CD1c-positive myeloid dendritic cell (primary cell): ENCODE data around the gene DNAL1.

ENCODE experiments used
- DNase-seq: peaks from one replicate; pipeline ENCODE4 v3.0.0-alpha.2; 2016; ENCODE audit errors: extremely low spot score

DNAL1 gene

DNA sequence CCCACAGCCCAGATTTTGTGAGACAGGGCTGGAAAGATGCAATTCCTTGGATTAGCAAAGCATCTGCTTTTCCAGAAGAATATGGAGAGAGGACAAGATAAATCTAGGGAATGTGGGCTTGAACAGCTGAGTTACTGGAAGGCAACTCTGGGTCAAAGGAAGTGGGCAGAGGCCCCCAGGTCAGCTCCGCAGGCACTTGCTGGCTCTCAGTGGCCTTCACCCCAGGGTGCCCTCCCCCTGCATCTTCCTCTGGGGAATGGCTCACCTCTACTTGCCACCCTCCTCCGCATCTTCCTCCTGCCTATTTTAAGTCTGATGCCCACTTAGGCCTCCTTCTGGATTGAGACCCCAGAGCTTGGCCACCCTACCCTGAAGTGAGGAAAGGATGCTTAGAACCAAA lies 79.9 kb downstream of the DNAL1 start:
- DNase-seq = no peak

DNA sequence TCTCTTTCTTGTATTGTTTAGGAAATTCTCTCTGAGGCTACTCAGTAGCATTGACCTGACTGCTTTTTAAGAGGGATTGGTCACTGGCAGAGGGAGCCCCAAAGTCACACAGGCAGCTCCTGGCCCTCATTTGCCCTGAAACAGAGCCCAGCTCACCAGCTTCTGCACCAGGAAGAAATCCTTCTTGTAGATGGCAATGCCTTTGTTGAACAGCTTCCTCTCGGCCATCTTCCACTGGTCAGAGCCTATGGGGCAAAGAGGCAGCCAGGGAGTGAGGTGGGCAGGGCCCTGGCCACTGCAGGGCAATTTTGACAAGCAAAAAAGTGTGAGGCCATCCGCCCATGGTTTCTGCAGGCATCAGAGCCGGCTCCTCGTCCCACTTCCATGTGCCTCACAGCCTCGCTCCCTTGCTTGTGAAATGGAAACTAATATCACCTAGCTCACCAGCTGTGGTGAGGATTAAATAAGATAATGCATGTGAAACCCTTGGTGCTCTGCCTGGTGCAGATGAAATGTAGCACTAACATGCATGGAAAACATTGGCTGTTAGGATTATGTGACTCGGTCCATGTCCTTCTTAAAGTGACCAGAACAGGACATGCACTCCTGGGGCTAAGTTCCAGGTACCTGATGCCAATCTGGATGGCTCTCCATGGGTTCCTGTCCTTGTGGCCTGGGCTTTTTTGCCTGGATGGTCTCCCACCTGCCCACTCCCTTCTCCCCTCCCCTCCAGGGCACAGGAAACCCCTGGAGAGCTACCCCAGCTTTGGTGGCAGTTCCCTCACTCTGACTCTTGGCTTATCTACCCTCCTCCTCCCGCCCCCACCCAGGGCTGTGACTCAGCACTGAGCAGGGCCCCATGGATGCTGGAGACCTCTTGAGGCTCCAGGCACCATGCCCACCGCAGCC lies 80.6 kb downstream of the DNAL1 start:
- no peak for DNase-seq

DNA sequence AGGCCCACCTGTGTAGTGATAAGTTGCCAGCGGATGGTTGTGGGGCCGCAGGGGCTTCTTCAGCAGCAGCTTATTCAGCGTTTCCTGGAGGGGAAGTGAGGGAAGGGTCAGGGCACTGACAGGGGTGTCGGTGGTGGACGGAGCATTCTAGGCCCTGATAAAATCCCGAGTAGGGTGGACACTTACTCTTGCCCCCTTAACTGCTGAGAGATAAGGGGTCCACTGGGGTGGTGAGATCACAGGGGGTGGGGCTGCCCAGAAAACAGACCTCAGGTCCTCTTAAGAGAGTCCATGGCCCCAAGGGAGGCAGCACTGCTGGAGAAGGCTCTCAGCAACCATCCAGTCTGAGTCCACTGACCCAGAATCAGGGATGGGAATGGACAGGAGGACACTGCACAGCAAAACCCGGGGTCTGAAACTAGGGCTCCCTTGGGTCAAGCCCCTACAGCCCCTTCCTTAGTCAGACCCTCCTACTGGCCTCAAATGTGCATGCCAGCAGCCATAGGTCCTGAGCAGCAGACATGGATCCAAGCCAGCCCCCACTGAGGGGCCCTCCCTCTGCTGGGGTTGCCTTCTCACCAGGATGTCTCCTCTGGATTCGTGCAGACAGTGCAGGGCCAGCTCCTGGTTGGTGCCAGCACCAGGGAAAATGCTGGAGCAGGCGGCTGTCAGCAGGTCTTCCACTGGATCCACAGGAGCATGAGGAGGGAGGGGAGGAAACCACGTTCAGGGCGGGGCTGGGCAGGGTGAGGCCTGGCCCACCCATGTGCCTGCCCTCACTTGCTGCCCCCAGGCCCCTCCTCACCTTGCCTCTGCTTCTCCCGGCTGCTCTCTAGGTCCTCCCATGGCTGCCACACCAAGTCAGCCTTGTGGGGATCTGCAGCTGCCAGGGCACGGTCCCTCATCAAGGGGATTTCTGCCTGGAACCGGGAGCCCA lies 81.5 kb downstream of the DNAL1 start:
- no peak for DNase-seq

DNA sequence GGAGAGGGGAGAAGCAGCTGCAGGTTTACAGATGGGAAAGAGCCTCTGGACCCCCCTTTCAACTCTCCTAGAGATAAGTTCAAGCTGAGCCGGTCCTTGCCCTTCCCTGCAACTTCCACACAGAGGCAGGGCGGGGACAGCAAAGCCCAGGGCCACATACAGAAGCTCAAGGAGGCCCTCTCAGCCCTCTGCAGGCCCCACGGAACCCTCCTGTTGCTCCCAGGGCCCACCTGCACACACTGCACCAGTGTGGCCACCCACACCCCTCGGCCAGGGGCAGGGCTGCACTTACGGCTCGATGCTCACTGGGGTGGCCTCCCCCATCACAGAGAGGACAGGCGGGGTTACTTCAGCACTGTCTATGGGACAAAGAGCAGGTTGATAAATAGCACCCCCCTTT lies 82.4 kb downstream of the DNAL1 start:
- no peak for DNase-seq

DNA sequence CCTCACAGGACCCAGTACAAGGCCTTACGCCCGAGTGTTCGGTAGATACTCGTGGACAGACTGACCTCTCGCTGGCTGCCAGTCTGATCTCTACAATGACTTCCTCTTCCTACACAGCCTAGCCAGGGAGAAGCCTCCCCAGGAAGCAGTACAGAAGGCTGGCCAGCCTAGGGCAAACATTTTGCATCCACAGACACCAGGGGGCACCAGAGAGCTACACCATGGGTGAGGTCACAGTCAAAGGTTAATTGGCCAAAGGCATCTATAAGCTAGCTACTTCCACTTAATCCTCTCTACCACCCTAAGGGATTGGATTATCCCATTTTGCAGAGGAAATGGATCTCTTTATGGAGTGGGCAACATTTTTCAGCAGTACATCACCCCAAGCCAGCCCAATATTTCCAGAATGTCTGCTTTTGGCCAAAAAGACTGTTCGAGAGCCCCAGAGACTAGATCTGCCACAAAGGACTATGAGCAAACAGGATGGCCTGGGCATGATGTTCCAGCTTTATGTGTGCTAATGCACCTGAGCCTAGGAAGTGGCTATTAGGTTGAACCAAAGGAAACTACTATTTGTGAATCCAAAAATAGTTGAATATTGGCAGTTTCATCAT lies 84.0 kb downstream of the DNAL1 start:
- DNase-seq = peak; percentile 96

DNA sequence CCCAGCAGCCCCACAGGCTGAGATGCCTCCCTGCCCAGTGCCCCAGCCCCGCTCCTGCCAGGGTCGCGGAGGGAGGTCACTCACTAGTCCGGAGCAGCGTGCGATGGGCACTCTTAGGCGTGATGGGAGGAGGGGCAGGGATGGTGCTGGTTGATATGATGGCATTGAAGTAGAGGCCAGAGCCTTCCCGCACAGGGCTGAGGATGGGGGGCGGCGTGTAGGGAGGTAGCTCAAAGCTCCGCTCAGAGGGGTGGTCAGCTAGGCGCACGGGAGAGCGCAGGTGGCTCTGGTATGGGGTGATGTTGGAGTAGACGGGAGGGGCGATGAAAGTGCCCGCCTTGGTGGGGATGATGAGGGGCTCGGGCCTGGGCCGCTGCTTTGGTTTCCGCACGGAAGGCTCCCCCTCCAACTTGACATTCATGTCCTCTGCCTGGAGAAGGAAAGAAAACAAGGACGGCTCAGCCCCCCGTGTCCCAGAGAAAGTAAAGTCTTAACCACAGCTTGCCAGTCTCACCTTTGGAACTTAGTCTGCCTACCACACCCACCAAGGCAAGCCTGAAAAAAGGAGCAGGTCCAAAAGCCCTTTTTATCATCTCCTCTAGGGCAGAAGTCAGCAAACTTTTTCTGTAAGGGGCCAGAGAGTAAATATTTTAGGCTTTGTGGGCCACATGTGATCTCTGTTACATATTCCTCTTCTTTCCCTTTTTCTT lies 84.9 kb downstream of the DNAL1 start:
- no peak for DNase-seq

DNA sequence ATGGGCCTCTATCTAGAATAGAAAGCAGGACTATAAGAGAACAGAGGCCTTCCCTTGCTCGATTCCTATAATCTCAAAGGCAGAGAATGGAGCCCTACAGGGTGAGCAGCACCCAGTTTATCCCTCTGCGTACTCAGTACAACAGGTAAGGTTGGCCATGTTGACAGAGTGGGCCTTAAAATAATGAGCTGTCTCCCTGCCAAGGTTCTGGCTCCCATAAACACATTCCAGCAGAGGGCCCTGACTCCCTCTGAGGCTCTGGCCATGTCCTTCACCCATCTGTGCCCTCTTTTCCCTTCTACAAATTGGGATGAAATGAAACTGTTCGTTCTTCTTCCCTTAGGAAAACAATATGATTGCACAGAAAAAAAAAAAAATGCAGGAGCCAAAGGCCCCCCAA lies 86.3 kb downstream of the DNAL1 start:
- no peak for DNase-seq

DNA sequence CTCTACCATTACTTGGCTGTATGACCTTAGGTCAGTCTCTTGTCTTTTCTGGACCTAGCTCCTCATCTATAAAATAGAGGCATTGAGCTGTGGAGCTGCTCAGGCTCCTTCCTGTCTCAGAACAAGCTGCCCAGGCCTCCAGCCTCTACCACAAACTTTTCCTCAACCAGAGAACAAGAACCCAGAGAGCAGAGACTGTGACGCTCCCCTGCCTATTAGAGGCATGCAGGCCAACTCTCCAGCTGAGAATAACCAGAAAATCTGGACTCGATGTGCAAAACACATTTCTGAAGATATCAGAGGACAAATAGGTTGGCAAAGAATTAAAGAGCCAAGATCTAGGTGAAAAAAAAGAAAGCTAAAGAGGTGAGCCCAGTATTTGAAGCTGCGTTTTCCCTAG lies 87.2 kb downstream of the DNAL1 start:
- DNase-seq = no peak

DNA sequence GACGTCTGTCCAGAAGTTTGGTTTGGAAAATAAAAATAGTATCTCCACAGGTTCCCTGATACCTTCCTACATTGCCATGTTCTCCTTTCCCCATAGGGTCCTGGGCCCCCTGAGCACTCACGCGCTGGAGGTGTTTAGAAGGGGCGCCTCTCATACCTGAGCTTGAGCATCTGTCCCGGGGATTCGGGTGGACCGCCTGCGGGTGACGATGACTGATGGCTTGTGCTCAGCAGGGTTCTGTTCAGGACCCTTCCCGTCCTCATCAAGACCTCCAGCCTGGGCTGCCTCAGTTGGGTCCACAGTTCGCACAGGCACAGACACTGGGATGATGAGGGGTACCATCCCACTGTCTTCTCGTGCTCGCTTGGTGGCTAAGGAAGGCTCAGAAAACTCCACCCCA lies 92.1 kb downstream of the DNAL1 start:
- no peak for DNase-seq

DNA sequence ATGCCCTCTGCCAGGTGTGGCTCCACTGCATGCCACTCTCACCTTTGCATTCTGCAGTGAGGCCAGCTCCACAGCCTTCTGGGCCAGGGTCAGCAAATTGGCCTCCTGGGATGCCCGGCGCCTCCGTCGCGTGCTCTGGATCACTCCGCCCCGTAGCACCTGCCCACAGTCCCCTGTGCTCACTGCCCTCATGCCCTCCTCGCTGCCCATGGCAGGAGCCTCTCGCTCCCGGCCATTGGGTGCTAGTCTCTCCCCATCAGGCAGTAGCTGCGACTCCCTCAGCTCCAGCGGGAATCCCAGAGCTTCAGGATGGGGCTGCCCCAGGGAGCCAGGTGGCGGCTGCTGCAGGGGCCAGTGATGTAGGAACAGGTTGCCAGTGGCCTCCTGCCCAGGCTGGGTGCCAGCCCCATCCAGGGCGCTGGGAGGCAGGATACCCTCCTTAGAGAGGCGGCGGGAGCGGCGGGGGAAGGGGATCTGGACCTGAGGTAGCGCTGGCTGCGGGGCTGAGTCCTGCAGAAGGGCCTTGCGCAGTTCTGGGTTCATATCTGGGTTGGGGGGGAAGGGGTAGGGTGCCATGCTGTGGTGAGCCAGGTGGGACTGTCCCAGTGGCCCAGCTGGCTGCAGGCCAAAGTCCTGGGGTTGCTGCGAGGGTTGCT lies 93.9 kb downstream of the DNAL1 start:
- no peak for DNase-seq

DNA sequence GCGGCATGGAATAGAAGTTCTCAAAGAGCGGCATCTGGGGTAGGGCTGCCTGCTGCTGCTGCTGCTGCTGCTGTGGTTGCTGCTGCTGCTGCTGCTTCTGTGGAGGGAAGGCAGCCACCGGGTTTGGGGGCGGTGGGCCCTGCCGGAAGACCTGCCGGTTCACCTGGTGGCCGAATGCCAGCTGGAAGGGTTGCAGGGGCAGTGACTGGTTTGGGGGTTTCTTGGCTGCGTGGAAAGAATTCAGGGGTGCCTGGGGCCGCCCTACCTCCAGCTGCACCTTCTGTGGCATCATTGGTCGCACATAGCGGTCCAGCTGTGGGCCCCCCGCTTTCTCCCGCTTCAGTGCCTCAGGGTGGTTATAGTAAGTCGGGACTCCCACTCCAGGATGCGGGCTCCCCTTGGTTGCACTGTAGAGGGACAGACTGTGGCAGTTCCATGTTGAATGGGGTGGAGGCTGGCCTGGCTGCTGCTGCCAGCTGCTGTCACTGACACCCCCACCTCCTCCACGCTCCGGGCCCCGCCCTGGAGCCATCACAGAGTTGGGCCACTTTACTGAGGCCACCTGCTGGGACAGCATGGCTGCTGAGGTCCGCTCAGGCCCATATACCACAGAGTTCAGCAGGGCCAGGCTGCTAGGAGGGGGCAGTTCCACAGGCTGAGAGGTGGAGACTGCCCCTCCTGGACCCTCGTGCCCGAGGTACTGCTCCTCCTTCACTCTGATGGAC lies 94.5 kb downstream of the DNAL1 start:
- no peak for DNase-seq

DNA sequence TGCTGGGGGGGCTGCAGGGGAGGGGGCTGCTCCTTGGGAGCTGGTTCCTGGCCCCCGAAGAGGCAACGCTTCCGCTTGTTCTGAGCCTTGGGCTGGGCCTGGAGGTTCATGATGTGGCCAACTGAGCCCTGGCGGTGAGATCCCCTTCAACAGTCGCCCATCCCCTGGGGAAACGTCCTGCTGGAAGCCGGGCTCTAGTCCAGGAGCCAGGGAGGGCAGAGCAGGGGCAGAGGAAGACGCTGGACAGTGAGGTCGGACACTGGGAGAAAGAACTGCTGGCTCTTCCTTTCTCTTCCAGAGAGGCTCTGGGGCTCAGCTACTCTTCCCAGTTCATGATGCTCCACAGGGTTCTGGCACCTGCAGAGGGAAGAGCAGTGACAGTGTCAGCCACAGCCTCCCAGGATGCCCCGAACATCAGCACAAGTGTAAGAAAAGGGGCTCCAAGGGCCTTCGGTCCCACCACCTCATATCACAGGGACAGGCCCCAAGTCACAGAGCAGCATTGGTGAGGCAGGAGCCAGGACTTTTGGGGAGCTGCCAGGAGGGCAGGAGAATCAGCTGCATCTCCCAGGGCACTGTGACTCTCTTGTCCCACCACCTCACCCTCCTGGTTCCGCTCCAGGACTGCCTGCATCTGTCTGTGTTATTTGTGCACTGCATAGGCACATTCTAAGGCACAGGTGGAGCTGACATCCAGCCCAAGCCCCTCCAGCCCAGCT lies 95.3 kb downstream of the DNAL1 start:
- no peak for DNase-seq

DNA sequence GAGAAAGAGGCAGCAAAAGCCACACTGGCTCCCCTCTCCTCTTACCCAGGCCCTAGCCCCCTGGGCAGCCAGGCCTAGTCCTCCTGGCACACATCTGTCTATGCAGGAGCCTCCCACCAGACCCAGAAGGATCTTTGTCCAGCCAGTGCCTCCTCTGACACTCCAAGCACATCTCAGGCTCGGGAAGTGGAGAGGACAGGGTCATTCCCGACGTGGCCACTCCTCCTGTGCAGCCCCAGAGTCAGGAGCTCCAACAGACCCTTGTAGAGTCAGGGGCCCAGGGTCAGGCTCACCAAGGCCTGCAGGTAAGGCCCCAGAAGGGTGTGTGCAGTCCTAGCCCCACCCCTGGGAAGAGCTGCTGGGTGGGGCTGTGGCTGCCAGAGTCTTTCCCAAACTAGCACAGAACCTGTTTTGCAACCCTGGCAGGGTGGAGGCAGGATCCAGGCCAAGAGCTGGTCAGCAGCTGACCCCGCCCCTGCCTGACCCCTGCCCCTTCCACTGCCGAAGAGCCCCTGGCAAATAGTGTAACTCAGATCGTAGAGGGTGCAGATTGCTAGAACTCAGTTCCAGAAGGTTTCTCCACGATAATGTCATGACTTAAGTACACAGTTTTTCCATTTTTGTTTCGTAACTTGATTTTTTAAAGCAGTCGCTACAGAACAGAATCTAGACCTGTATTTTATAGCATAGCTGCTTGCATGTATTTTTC lies 96.0 kb downstream of the DNAL1 start:
- DNase-seq = no peak

DNA sequence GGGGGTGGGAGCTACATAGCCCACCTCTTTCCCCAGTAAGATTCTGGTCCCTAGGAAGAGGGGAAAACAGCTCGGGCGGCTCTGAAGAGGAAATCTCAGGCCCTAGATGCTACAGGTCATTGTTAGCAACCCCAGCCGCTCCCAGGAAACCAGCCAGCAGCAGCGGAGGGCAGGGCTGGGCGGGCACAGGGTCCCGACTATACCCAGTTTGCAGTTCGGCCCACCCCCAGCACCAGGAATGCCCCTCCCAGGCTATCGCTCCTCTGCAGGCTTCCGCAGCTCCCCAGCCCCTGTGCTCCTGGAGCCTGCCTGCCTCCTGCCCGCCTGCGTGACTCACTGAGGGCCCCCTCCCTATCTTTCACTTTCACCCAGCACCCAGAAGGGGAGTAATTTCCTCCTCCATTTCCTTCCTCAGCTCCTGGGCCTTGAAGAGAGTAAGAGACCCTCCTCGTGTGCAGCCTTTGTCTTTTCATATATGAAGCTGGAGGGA lies 96.6 kb downstream of the DNAL1 start:
- peak; percentile 65 for DNase-seq

DNA sequence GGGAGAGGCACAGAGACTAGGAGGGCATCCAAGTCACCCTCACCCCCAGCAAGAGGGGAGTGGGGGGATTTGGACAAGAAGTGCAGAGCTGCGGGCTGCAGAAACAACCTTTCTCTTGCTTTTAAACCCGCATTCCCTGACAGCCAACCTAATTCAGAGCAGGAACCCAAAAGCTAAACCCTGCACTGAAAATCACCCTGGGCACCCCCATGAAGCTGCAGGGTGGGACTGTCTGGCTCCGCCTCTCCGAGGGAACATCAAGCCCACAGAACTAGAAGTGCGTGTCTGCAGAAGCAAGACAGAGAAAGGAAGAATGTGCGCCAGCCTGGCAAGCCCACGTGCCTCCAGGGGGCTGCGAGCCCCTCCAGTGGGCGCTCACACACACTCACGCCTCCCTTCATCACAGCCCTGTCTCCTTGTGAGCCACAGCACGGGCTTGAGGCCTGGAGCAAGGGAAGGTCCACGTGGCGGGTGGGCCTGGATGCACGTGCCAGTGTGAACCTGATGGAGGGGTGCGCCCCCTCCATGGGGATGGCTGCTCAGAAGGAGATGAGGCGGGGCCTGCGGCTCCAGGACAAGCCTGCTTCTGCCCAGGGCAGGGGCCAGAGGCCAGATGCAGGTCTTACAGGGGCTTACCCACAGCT lies 97.2 kb downstream of the DNAL1 start:
- peak; percentile 27 for DNase-seq

DNA sequence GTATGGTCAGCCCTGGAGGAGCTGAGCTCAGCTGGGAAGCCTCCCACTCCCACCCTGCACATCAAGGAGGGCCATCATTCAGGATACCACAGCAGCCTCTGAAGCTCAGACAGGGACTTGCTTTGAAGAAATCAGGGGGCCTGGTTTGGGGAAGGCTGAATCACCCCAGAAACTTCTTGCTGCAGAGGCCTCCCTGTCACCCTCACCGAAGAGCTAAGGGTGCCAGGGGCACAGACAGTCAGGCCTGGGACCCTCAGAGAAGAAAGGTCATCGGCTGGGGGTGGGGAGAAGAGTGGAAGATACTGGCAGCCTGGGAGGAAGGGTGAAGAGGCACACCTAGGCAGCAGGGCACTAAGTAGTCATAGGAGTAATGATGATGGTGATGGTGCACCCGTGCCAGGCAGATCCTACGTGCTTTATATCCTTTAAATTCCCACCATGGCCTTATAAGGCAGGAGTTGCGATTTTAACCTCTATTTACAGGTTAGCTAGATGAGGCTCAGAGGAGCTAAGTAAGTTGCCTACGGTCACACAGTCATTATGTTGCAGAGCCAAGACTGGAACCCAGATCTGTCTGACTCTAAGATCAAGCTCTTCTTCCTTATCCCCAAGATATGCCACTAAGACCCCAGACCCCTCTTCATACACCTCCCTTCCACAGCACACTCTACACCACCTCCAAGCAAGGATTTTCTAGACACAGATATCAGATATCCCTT lies 97.9 kb downstream of the DNAL1 start:
- DNase-seq = no peak

DNA sequence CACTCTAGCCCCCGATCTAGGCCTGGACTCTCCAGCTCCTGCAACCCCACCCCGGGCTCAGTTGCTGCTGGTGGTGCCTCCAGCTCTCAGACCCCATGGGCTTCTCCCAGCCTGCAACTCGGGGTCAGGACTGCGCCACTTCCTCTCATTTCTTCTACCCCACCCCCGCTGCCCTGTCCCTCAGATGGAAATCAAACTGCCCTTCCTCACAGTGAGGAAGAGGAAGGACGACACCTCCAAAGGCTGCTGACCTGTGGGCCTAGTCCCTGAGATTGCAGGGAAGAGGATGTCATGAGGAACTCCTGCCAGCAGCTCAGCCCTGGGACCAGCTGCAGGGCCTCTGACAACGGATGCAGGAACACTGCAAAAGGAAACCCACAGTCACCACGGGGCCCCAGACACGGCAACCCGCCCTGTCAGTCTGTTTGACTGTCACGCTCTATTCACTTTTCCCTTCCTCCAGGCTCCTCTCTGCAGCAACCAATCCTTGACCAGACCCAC lies 98.7 kb downstream of the DNAL1 start:
- peak; percentile 70 for DNase-seq
